ENCODE measurements around the gene GOLGA8A.

Gene GOLGA8A

GRCh38 chr15:34437687-34438086 is at the start of gene GOLGA8A:
Gene GOLGA8A, minus strand, starts transcription at chr15:34437808. Its CDS starts 48,117 bp downstream, at chr15:34389691.
- TF ChIP-seq PATZ1 (CRISPR knock-in tag; IDR thresholded peaks at IDR 0.05; ENCODE audit: borderline replicate concordance) (no peak), OSR1 (CRISPR knock-in tag; IDR thresholded peaks at IDR 0.05) (no peak), TOX (CRISPR knock-in tag; IDR thresholded peaks at IDR 0.05; ENCODE audit: borderline replicate concordance) (no peak), ZFP30 (CRISPR knock-in tag; IDR thresholded peaks at IDR 0.05) (no peak), ZFP3 (CRISPR knock-in tag; IDR thresholded peaks at IDR 0.05) (no peak), POU6F1 (CRISPR knock-in tag; IDR thresholded peaks at IDR 0.05; ENCODE audit: borderline replicate concordance, low read depth) (no peak), SNAI2 (CRISPR knock-in tag; IDR thresholded peaks at IDR 0.05) (no peak), ISL1 (CRISPR knock-in tag; IDR thresholded peaks at IDR 0.05) (no peak), ZNF565 (CRISPR knock-in tag; conservative IDR thresholded peaks at IDR 0.05; ENCODE audit: low read depth) (no peak), ZNF70 (CRISPR knock-in tag; IDR thresholded peaks at IDR 0.05) (no peak), CREB5 (CRISPR knock-in tag; IDR thresholded peaks at IDR 0.05; ENCODE audit: low read depth) (no peak), ZC3H10 (CRISPR knock-in tag; IDR thresholded peaks at IDR 0.05) (no peak), PPARA (CRISPR knock-in tag; IDR thresholded peaks at IDR 0.05; ENCODE audit: borderline replicate concordance) (no peak), ARNTL (CRISPR knock-in tag; IDR thresholded peaks at IDR 0.05; ENCODE audit: borderline replicate concordance, low read depth) (no peak), BACH2 (CRISPR knock-in tag; IDR thresholded peaks at IDR 0.05; ENCODE audit: borderline replicate concordance) (no peak), TCF4 (CRISPR knock-in tag; IDR thresholded peaks at IDR 0.05; ENCODE audit: borderline replicate concordance) (no peak), RARB (CRISPR knock-in tag; IDR thresholded peaks at IDR 0.05) (no peak), TSHZ2 (CRISPR knock-in tag; IDR thresholded peaks at IDR 0.05) (no peak)
- no peak for ATAC-seq

- TF ChIP-seq TOX (CRISPR knock-in tag; IDR thresholded peaks at IDR 0.05; ENCODE audit: borderline replicate concordance) (no peak), CSRNP3 (CRISPR knock-in tag; IDR thresholded peaks at IDR 0.05) (no peak), ZFP3 (CRISPR knock-in tag; IDR thresholded peaks at IDR 0.05) (no peak), ISL1 (CRISPR knock-in tag; IDR thresholded peaks at IDR 0.05) (no peak), PPARA (CRISPR knock-in tag; IDR thresholded peaks at IDR 0.05; ENCODE audit: borderline replicate concordance) (no peak), ARNTL (CRISPR knock-in tag; IDR thresholded peaks at IDR 0.05; ENCODE audit: borderline replicate concordance, low read depth) (no peak), CREB5 (CRISPR knock-in tag; IDR thresholded peaks at IDR 0.05; ENCODE audit: low read depth) (no peak), ESRRG (CRISPR knock-in tag; IDR thresholded peaks at IDR 0.05) (no peak), TSHZ2 (CRISPR knock-in tag; IDR thresholded peaks at IDR 0.05) (no peak), CSDC2 (CRISPR knock-in tag; IDR thresholded peaks at IDR 0.05) (no peak), ZNF8 (CRISPR knock-in tag; IDR thresholded peaks at IDR 0.05) (no peak), SNAI2 (CRISPR knock-in tag; IDR thresholded peaks at IDR 0.05) (no peak), BACH2 (CRISPR knock-in tag; IDR thresholded peaks at IDR 0.05; ENCODE audit: borderline replicate concordance) (no peak), RARB (CRISPR knock-in tag; IDR thresholded peaks at IDR 0.05) (no peak)
- no peak for ATAC-seq
Measured at GRCh38 chr15:34483644-34484043, 46.0 kb upstream of the GOLGA8A start.

Measured in SK-N-SH treated with all-trans-retinoic acid at 6 μM for 48 hours (cell line).